HG03457 (cell line): Measurements from ENCODE around the gene CKS1B.

Experiments used
- ATAC-seq: cut with Tn5 transposase; IDR thresholded peaks from one replicate; pipeline ENCODE4 v1.9.1; 2021; ENCODE audit warnings: moderate number of reproducible peaks; ENCODE audit not compliant: unreplicated experiment

CKS1B gene

GRCh38 chr1:155012026-155012546, 37.6 kb downstream of the CKS1B start:
- no peak for ATAC-seq

- no peak for ATAC-seq
Measured at GRCh38 chr1:155012776-155013602, 38.5 kb downstream of the CKS1B start.

- no peak for ATAC-seq
Measured at GRCh38 chr1:155013632-155014031, 39.2 kb downstream of the CKS1B start.

GRCh38 chr1:155014709-155015508, 40.4 kb downstream of the CKS1B start:
- ATAC-seq, result no peak

GRCh38 chr1:155015527-155016230, 41.2 kb downstream of the CKS1B start:
- no peak for ATAC-seq

- ATAC-seq, result no peak
Measured at GRCh38 chr1:155016231-155016831, 41.9 kb downstream of the CKS1B start.

- ATAC-seq, result no peak
Measured at GRCh38 chr1:155017041-155017945, 42.8 kb downstream of the CKS1B start.

- ATAC-seq, result no peak
Measured at GRCh38 chr1:155017946-155018316, 43.5 kb downstream of the CKS1B start.

- no peak for ATAC-seq
Measured at GRCh38 chr1:155018617-155019348, 44.3 kb downstream of the CKS1B start.

- ATAC-seq, result no peak
Measured at GRCh38 chr1:155019377-155020245, 45.1 kb downstream of the CKS1B start.

GRCh38 chr1:155022136-155022926, 47.9 kb downstream of the CKS1B start:
- ATAC-seq, result no peak

- no peak for ATAC-seq
Measured at GRCh38 chr1:155022927-155023236, 48.4 kb downstream of the CKS1B start.

GRCh38 chr1:155023627-155024026, 49.1 kb downstream of the CKS1B start:
- ATAC-seq, result no peak

GRCh38 chr1:155024315-155024714, 49.8 kb downstream of the CKS1B start:
- no peak for ATAC-seq

GRCh38 chr1:155026154-155026553, 51.7 kb downstream of the CKS1B start:
- no peak for ATAC-seq

GRCh38 chr1:155026588-155026987, 52.1 kb downstream of the CKS1B start:
- no peak for ATAC-seq
